ENCODE data around the gene SPTSSA. TPM values are rescaled to one million over a fixed set of nuclear protein-coding genes. Genes with fewer than 3 reads are reported as not detected.

The SPTSSA gene
- polyA plus RNA-seq, 3 donors = 8.8 to 55.9 (median 22.3) TPM

- 68 to 80% (median 74%) methylated on average over 2 of the region's 2 CpGs for WGBS, 3 donors
- H3K27ac ChIP-seq (ENCODE audit: low read depth, low read length) = no peak overlapping the region
These were observed 78.2 kb downstream of the SPTSSA start for GRCh38 chr14:34383839-34384238.

Other genes with a start within 250 kb of the SPTSSA start
- 10 to 100 TPM; 16.5 to 46.4 (median 24.3) TPM for gene EAPP, start 77.5 kb upstream of the SPTSSA start, polyA plus RNA-seq
- 10 to 100 TPM; 21.4 to 76.7 (median 44.8) TPM for gene SNX6, start 167.9 kb upstream of the SPTSSA start, polyA plus RNA-seq

All from adipose tissue (tissue), 3 donors.